ENCODE measurements around the gene SMAGP. TPM values are rescaled to one million over a fixed set of nuclear protein-coding genes. Genes with fewer than 3 reads are reported as not detected.
A peak's percentile ranks its signal among the peaks of the same experiment; 100 is the strongest.

SMAGP gene
- total and polyA plus RNA-seq, 2 of the 4 experiments (the other 2 are of a cell fraction): 12.2 to 42.7 TPM

DNA sequence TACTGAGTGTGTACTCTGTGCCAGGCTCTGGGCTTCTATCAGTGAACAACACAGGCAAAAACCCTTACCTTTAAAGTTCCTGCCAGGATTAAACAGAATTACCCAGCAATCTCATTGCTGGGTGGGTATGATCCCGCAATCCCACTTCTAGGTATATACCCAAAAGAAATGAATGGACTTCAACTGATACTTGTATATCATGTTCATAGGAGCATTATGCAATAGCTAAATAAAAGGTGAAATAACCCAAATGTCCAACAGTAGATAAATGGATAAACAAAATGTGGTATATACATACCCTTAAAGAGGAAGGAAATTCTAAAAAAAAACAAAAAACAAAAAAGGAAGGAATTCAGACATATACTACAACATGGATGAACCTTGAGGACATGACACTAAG lies 16.9 kb downstream of the SMAGP start:
- H3K27ac ChIP-seq (ENCODE audit: insufficient read depth, low read length): no peak overlapping the region
- no peak overlapping the region for H2BK15ac ChIP-seq (ENCODE audit: low read depth, low read length)
- no peak for ATAC-seq (ENCODE audit: low read depth)
- no peaks in the 10 kb centered on the region for H4K20me1 ChIP-seq (ENCODE audit: insufficient read depth, low read length)
- H2BK5ac ChIP-seq (ENCODE audit: low read depth, low read length, poor library complexity, severe bottlenecking): no peak overlapping the region
- in situ Hi-C loops (cut with MboI; ENCODE audit: low sequenced_read_pairs) (no loop called here), intact Hi-C loops (cut with micrococcal nuclease) (no loop called here), dilution Hi-C loops (cut with HindIII; ENCODE audit: low sequenced_read_pairs, unreplicated experiment) (no loop called here)
- no peak for DNase-seq
- peaks cover 3 to 49% of the 10 kb centered on the region in 2 experiments; a peak in 3 of 4 replicates for H3K79me1 ChIP-seq (ENCODE audit: low read depth in 1 of 2, low read length in 2 of 2)
- no peak overlapping the region for H3K4ac ChIP-seq (ENCODE audit: low read depth, low read length)
- no peaks in the 10 kb centered on the region for H3K4me1 ChIP-seq (ENCODE audit: control insufficient read depth, insufficient read depth, low read length)
- peaks cover 3% of the 10 kb centered on the region for H3K9me1 ChIP-seq (ENCODE audit: insufficient read depth, low read length)
- H2AFZ ChIP-seq (replicated peaks; ENCODE audit: low read length, poor library complexity): no peak overlapping the region
- H2BK120ac ChIP-seq (ENCODE audit: low read depth, low read length): no peak overlapping the region
- no peak overlapping the region for H3K23ac ChIP-seq (ENCODE audit: low read depth, low read length)
- H4K5ac ChIP-seq (ENCODE audit: low read depth, low read length): no peak overlapping the region
- no peak overlapping the region for H2BK20ac ChIP-seq (ENCODE audit: low read depth, low read length)
- H3K14ac ChIP-seq (replicated peaks; ENCODE audit: low read depth, low read length): no peak overlapping the region
- H3K4me3 ChIP-seq (ENCODE audit: insufficient read depth, low read depth, low read length): no peak overlapping the region
- no peaks in the 10 kb centered on the region for H3K9me3 ChIP-seq (ENCODE audit: control insufficient read depth, insufficient read depth, low read length)
- H3K9ac ChIP-seq (ENCODE audit: low read depth, low read length): no peak overlapping the region
- H3K27me3 ChIP-seq (ENCODE audit: control insufficient read depth, insufficient read depth, low read length): no peaks in the 10 kb centered on the region
- WGBS, 2 experiments (ENCODE audit: extremely low coverage in 2 of 2, insufficient read length in 1 of 2): no CpG with 5 or more reads among the region's 1 CpG
- no peak overlapping the region for H2AK9ac ChIP-seq (replicated peaks; ENCODE audit: low read depth, low read length, poor library complexity)
- POLR2A ChIA-PET (ENCODE audit: unreplicated experiment): interaction anchor here (1.2 kb wide), 1 partner anchor 14 kb away, joined by 5 read pairs; the partner anchor contains the start of gene DAZAP2
- H4K8ac ChIP-seq (ENCODE audit: low read depth in 2 of 2, low read length in 2 of 2): no peak overlapping the region
- H3K4me2 ChIP-seq (ENCODE audit: low read depth, low read length): no peak overlapping the region
- no peak overlapping the region for H2AK5ac ChIP-seq (ENCODE audit: low read depth, low read length)
- no TSS peak for BruUV-seq (replicated peaks)
- TF ChIP-seq CEBPB (IDR thresholded peaks at IDR 0.05; ENCODE audit: low read depth, low read length): peak; percentile 34
- no peak for TF ChIP-seq MAFK (IDR thresholded peaks at IDR 0.05; ENCODE audit: low read depth, low read length)
- TF ChIP-seq SMC3 (IDR thresholded peaks at IDR 0.05; ENCODE audit: low read depth, low read length): no peak
- no peak for TF ChIP-seq BHLHE40 (IDR thresholded peaks at IDR 0.05; ENCODE audit: low read depth, low read length)
- CTCF ChIA-PET: interaction anchor here (0.8 to 1.1 kb wide), 3 partner anchors 9 to 53 kb away, joined by 3 to 4 read pairs (median 4); no protein-coding TSS in a partner anchor
- H3K36me3 ChIP-seq (ENCODE audit: control insufficient read depth, insufficient read depth, low read length): 0 out of 2 replicates have a peak, but pooled peaks cover 1% of the 10 kb centered on the region
- H3K56ac ChIP-seq (ENCODE audit: extremely low read depth, insufficient read depth, low read length): no peak overlapping the region
- no peak overlapping the region for H4K91ac ChIP-seq (ENCODE audit: insufficient read depth, low read depth, low read length)
- H3K18ac ChIP-seq (ENCODE audit: low read depth, low read length): no peak overlapping the region

Data from IMR-90 (cell line).